GM23338 (cell line): ENCODE data around the gene CCT6A. TPM values are rescaled to one million over a fixed set of nuclear protein-coding genes. Genes with fewer than 3 reads are reported as not detected.
"Not testable (repeated sequence)": the region's sequence is repeated elsewhere in the genome, so short reads cannot be mapped to it uniquely, and the experiment has no call there.

Source experiments
- ATAC-seq: fragments of 200-7000 bp; cut with Tn5 transposase; 3 replicates; pipeline ENCODE4 v1.9.1; 2020
- DNase-seq: peaks from one replicate; pipeline ENCODE4 v3.0.0-alpha.2; 2015; ENCODE audit warnings: low spot score
- H2AFZ ChIP-seq: fragments of 200-600 bp; sonication (generic); 2 replicates; pipeline ENCODE4 v1.8.0; 2016; ENCODE audit warnings: antibody characterized with exemption, mild to moderate bottlenecking, moderate library complexity
- H3F3A ChIP-seq: fragments of 200-600 bp; sonication (generic); replicated peaks from 2 replicates; pipeline ENCODE4 v1.8.0; 2017; ENCODE audit warnings: antibody characterized with exemption, mixed run types, low read depth
- H3K27ac ChIP-seq: fragments of 200-600 bp; sonication (generic); 2 replicates; pipeline ENCODE4 v1.6.1; 2016; ENCODE audit warnings: low read depth
- H3K27me3 ChIP-seq: fragments of 200-600 bp; sonication (generic); 2 replicates; pipeline ENCODE4 v1.8.0; 2016; ENCODE audit warnings: mild to moderate bottlenecking, mixed run types, moderate library complexity; ENCODE audit not compliant: insufficient read depth
- H3K36me3 ChIP-seq: fragments of 200-600 bp; sonication (generic); 2 replicates; pipeline ENCODE4 v1.8.0; 2016; ENCODE audit warnings: mild to moderate bottlenecking; ENCODE audit not compliant: insufficient read depth
- H3K4me1 ChIP-seq: fragments of 200-600 bp; sonication (generic); 2 replicates; pipeline ENCODE4 v1.8.0; 2016; ENCODE audit warnings: mild to moderate bottlenecking, moderate library complexity; ENCODE audit not compliant: insufficient read depth
- H3K4me2 ChIP-seq: fragments of 200-600 bp; sonication (generic); 2 replicates; pipeline ENCODE4 v1.7.1; 2017; ENCODE audit warnings: mixed run types
- H3K4me3 ChIP-seq: fragments of 200-600 bp; sonication (generic); 2 replicates; pipeline ENCODE4 v1.6.1; 2016; ENCODE audit warnings: mixed run types
- H3K79me2 ChIP-seq: fragments of 200-600 bp; sonication (generic); replicated peaks from 2 replicates; pipeline ENCODE4 v1.8.0; 2017; ENCODE audit warnings: mild to moderate bottlenecking; ENCODE audit not compliant: insufficient read depth
- H3K9me2 ChIP-seq: fragments of 200-600 bp; sonication (generic); 2 replicates; pipeline ENCODE4 v1.8.0; 2017; ENCODE audit not compliant: insufficient read depth
- H4K20me1 ChIP-seq: fragments of 200-600 bp; sonication (generic); replicated peaks from 2 replicates; pipeline ENCODE4 v1.8.0; 2017; ENCODE audit warnings: mild to moderate bottlenecking; ENCODE audit not compliant: insufficient read depth
- H3K27ac Mint-ChIP-seq: 2 replicates; pipeline ENCODE4 v1.8.0; 2020; ENCODE audit warnings: inconsistent platforms, mild to moderate bottlenecking, moderate library complexity, mixed read lengths
- H3K27me3 Mint-ChIP-seq: 3 replicates; pipeline ENCODE4 v1.8.0; 2022; ENCODE audit warnings: low read depth, mild to moderate bottlenecking, moderate library complexity, mixed read lengths, inconsistent platforms; ENCODE audit not compliant: insufficient read depth, poor library complexity
- H3K36me3 Mint-ChIP-seq: 3 replicates; pipeline ENCODE4 v1.8.0; 2021; ENCODE audit warnings: low read depth, mild to moderate bottlenecking, inconsistent platforms, moderate library complexity, mixed read lengths
- H3K4me1 Mint-ChIP-seq: 3 replicates; pipeline ENCODE4 v1.8.0; 2020; ENCODE audit warnings: mild to moderate bottlenecking, inconsistent platforms, mixed read lengths
- H3K4me3 Mint-ChIP-seq: 3 replicates; pipeline ENCODE4 v1.8.0; 2021; ENCODE audit warnings: moderate library complexity, mild to moderate bottlenecking, inconsistent platforms, mixed read lengths
- H3K9me3 Mint-ChIP-seq: 3 replicates; pipeline ENCODE4 v1.8.0; 2020; ENCODE audit warnings: moderate library complexity, mild to moderate bottlenecking, inconsistent platforms, mixed read lengths
- ETS1 ChIP-seq: IDR thresholded peaks from 2 replicates; pipeline ENCODE4 v1.6.1; 2016; ENCODE audit warnings: antibody characterized with exemption
- EZH2phosphoT487 ChIP-seq: fragments of 200-600 bp; sonication (generic); IDR thresholded peaks from one replicate; pipeline ENCODE4 v1.8.1; 2018; ENCODE audit warnings: antibody characterized with exemption; ENCODE audit not compliant: unreplicated experiment
- ZNF462 ChIP-seq: fragments of 250-450 bp; sonication (Bioruptor Pico); IDR thresholded peaks from 2 replicates; pipeline ENCODE4 v1.5.0; 2020; ENCODE audit warnings: mild to moderate bottlenecking, moderate library complexity
- polyA plus RNA-seq: library from polyadenylated mRNA; unstranded; fragments of >200 nt; fragmentation: Nextera tagmentation; extraction: Ambion mirVana; gene quantifications from 2 replicates; pipeline ENCODE4 v1.2.1, GENCODE V29; 2016
- total RNA-seq: library from RNA; depleted of rRNA; stranded (reverse); fragments of >200 nt; shearing (Covaris generic); gene quantifications from 2 replicates; pipeline ENCODE4 v1.2.3, GENCODE V29; 2014
- TF ChIP-seq, protein P1 (sequence below), 2 experiments: fragments of 200-600 bp in 1 of 2; sonication (generic) in 1 of 2; conservative IDR thresholded peaks; 2 replicates each; pipeline versions ENCODE4 v1.5.1 to v1.6.1; 2016 to 2017; ENCODE audit warnings: antibody characterized with exemption in 2 of 2, low read depth in 2 of 2, mild to moderate bottlenecking in 2 of 2, moderate library complexity in 1 of 2

The CCT6A gene
- total and polyA plus RNA-seq, 2 experiments from 2014 or later, result 266 to 505 TPM

DNA sequence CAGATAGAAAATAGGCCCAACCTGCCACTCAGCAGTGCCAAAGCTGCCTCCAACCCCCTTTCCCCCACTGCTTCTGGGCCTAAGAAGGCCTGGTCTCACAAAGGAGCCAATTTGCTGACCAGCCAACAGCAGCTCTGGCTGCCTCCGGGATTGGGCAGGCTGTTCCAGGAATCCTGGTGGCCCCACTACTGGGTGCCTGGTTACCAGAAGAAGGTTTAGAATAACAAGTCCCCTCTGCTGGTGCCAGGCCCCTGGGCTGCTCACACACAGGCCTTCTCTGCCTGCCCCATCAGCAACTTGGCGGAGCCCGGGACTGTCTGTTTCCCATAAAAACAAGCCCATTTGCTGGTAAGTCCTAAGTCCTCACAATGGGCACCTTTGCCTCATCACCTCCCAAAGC, 40.0 kb downstream of the CCT6A start (continued):
- no peak for TF ChIP-seq ZNF462 (CRISPR knock-in tag)
- TF ChIP-seq, protein P1, sequence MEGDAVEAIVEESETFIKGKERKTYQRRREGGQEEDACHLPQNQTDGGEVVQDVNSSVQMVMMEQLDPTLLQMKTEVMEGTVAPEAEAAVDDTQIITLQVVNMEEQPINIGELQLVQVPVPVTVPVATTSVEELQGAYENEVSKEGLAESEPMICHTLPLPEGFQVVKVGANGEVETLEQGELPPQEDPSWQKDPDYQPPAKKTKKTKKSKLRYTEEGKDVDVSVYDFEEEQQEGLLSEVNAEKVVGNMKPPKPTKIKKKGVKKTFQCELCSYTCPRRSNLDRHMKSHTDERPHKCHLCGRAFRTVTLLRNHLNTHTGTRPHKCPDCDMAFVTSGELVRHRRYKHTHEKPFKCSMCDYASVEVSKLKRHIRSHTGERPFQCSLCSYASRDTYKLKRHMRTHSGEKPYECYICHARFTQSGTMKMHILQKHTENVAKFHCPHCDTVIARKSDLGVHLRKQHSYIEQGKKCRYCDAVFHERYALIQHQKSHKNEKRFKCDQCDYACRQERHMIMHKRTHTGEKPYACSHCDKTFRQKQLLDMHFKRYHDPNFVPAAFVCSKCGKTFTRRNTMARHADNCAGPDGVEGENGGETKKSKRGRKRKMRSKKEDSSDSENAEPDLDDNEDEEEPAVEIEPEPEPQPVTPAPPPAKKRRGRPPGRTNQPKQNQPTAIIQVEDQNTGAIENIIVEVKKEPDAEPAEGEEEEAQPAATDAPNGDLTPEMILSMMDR (conservative IDR thresholded peaks at IDR 0.05; ENCODE audit: low read depth in 2 of 2), result no peak
- TF ChIP-seq EZH2phosphoT487, result no peak
- no peak for TF ChIP-seq ETS1

- H2AFZ ChIP-seq, H3K4me1 Mint-ChIP-seq, H3K79me2 ChIP-seq, H3K4me3 ChIP-seq, H3K4me2 ChIP-seq, H3K27ac Mint-ChIP-seq, H3K27ac ChIP-seq, DNase-seq, H4K20me1 ChIP-seq, H3K27me3 Mint-ChIP-seq, H3K4me3 Mint-ChIP-seq, ATAC-seq, H3K9me2 ChIP-seq, H3K4me1 ChIP-seq, H3F3A ChIP-seq, H3K27me3 ChIP-seq, H3K36me3 ChIP-seq: not testable (repeated sequence)
- Mint-ChIP-seq H3K9me3 (peaks cover 60% of the 10 kb centered on the region), H3K36me3 (peaks cover 14% of the 10 kb centered on the region; the same call in 2 of the 3 replicates)
Observed at GRCh38 chr7:56092388-56092787, 40.8 kb downstream of the CCT6A start.
